HG03066 (cell line): ENCODE measurements around the gene RBL1.
"Not testable (repeated sequence)": the region's sequence is repeated elsewhere in the genome, so short reads cannot be mapped to it uniquely, and the experiment has no call there.

Experiments
- ATAC-seq: cut with Tn5 transposase; IDR thresholded peaks from one replicate; pipeline ENCODE4 v1.9.1; 2021; ENCODE audit warnings: low read depth; ENCODE audit not compliant: unreplicated experiment

RBL1 gene

GRCh38 chr20:37081717-37082289 lies 14.0 kb downstream of the RBL1 start:
- ATAC-seq, result no peak

- ATAC-seq, result no peak
Observed at GRCh38 chr20:37077009-37077408, 18.8 kb downstream of the RBL1 start.

GRCh38 chr20:37075932-37076685 lies 19.7 kb downstream of the RBL1 start:
- ATAC-seq, result no peak

GRCh38 chr20:37072293-37073196 lies 23.3 kb downstream of the RBL1 start:
- ATAC-seq, result no peak

GRCh38 chr20:37071481-37071911 lies 24.3 kb downstream of the RBL1 start:
- ATAC-seq, result no peak

- ATAC-seq, result not testable (repeated sequence)
Observed at GRCh38 chr20:37069563-37069962, 26.2 kb downstream of the RBL1 start.

GRCh38 chr20:37066168-37066567 lies 29.6 kb downstream of the RBL1 start:
- ATAC-seq, result no peak

GRCh38 chr20:37055276-37055675 lies 40.5 kb downstream of the RBL1 start:
- no peak for ATAC-seq

GRCh38 chr20:37053230-37053950 lies 42.4 kb downstream of the RBL1 start:
- no peak for ATAC-seq

- ATAC-seq, result peak; percentile 57
Observed at GRCh38 chr20:37042986-37043972, 52.5 kb downstream of the RBL1 start.

GRCh38 chr20:37039366-37039765 lies 56.4 kb downstream of the RBL1 start:
- ATAC-seq, result not testable (repeated sequence)

GRCh38 chr20:37032077-37032476 lies 63.7 kb downstream of the RBL1 start:
- ATAC-seq, result no peak

GRCh38 chr20:37020636-37021035 lies 75.2 kb downstream of the RBL1 start:
- ATAC-seq, result no peak

- not testable (repeated sequence) for ATAC-seq
Observed at GRCh38 chr20:37012631-37013030, 83.2 kb downstream of the RBL1 start.

GRCh38 chr20:37011858-37012257 lies 83.9 kb downstream of the RBL1 start:
- not testable (repeated sequence) for ATAC-seq

- no peak for ATAC-seq
Observed at GRCh38 chr20:37011147-37011546, 84.7 kb downstream of the RBL1 start.

- ATAC-seq, result no peak
Observed at GRCh38 chr20:37007898-37008649, 87.7 kb downstream of the RBL1 start.

- ATAC-seq, result not testable (repeated sequence)
Observed at GRCh38 chr20:37005062-37005942, 90.5 kb downstream of the RBL1 start.
